ENCODE results near the gene ZNF408.

ZNF408 gene

GRCh38 chr11:46726206-46726862 lies 25.5 kb downstream of the ZNF408 start:
- DNase-seq (ENCODE audit: low read depth in 3 of 3) = no peak

GRCh38 chr11:46727952-46728658 lies 27.3 kb downstream of the ZNF408 start:
- no peak for DNase-seq (ENCODE audit: low read depth in 3 of 3)

GRCh38 chr11:46728659-46729040 lies 27.8 kb downstream of the ZNF408 start:
- no peak for DNase-seq (ENCODE audit: low read depth in 3 of 3)

GRCh38 chr11:46729110-46730027 lies 28.5 kb downstream of the ZNF408 start:
- DNase-seq (ENCODE audit: low read depth in 3 of 3) = no peak

GRCh38 chr11:46731545-46731944 lies 30.7 kb downstream of the ZNF408 start:
- no peak for DNase-seq (ENCODE audit: low read depth in 3 of 3)

- DNase-seq (ENCODE audit: low read depth in 3 of 3) = no peak
Observed at GRCh38 chr11:46733234-46733633, 32.4 kb downstream of the ZNF408 start.

- DNase-seq (ENCODE audit: low read depth in 3 of 3) = no peak
Observed at GRCh38 chr11:46736146-46736545, 35.3 kb downstream of the ZNF408 start.

GRCh38 chr11:46736615-46737014 lies 35.8 kb downstream of the ZNF408 start:
- no peak for DNase-seq (ENCODE audit: low read depth in 3 of 3)

GRCh38 chr11:46737699-46738098 lies 36.9 kb downstream of the ZNF408 start:
- no peak for DNase-seq (ENCODE audit: low read depth in 3 of 3)

- no peak for DNase-seq (ENCODE audit: low read depth in 3 of 3)
Observed at GRCh38 chr11:46738887-46739286, 38.1 kb downstream of the ZNF408 start.

- no peak for DNase-seq (ENCODE audit: low read depth in 3 of 3)
Observed at GRCh38 chr11:46741600-46742484, 41.0 kb downstream of the ZNF408 start.

GRCh38 chr11:46743043-46743442 lies 42.2 kb downstream of the ZNF408 start:
- DNase-seq (ENCODE audit: low read depth in 3 of 3) = no peak

- no peak for DNase-seq (ENCODE audit: low read depth in 3 of 3)
Observed at GRCh38 chr11:46743693-46744339, 43.0 kb downstream of the ZNF408 start.

GRCh38 chr11:46745328-46745727 lies 44.5 kb downstream of the ZNF408 start:
- no peak for DNase-seq (ENCODE audit: low read depth in 3 of 3)

- no peak for DNase-seq (ENCODE audit: low read depth in 3 of 3)
Observed at GRCh38 chr11:46745995-46746394, 45.2 kb downstream of the ZNF408 start.

- DNase-seq (ENCODE audit: low read depth in 3 of 3) = no peak
Observed at GRCh38 chr11:46747150-46747549, 46.3 kb downstream of the ZNF408 start.

Measured in stimulated activated CD4-positive, alpha-beta T cell treated with anti-CD3 and anti-CD28 coated beads, TNF-alpha, amount 100 ng/mL, for 24 hours (primary cell).